Naive thymus-derived CD4-positive, alpha-beta T cell (primary cell): ENCODE results near the gene SPAG16. TPM values are rescaled to one million over a fixed set of nuclear protein-coding genes. Genes with fewer than 3 reads are reported as not detected.

Experiments used
- ATAC-seq: fragments of 150-1000 bp; cut with Tn5 transposase; 2 replicates; pipeline ENCODE4 v1.10.0; 2021; ENCODE audit warnings: mild to moderate bottlenecking, moderate library complexity
- CTCF ChIA-PET: fragments of 350-600 bp; sonication (Branson Sonifier 250); formaldehyde crosslinking; loops from one replicate; lab custom pipeline; 2021; ENCODE audit warnings: antibody characterized with exemption; lab: Charles Lee
- POLR2A ChIA-PET: fragments of 350-600 bp; sonication (Branson Sonifier 250); formaldehyde crosslinking; loops from one replicate; lab custom pipeline; 2021; ENCODE audit warnings: antibody characterized with exemption, inconsistent platforms; lab: Charles Lee
- DNase-seq, 9 donors: peaks; one replicate each; pipeline versions ENCODE4 v3.0.0 to v3.0.0-alpha.2; 2020 to 2022; ENCODE audit warnings: mixed read lengths in 1 of 9
- H3K27ac ChIP-seq: one replicate; pipeline ENCODE4 v1.7.0; 2013; ENCODE audit warnings: mild to moderate bottlenecking, low read depth, low read length, moderate library complexity
- H3K27me3 ChIP-seq, 2 donors: one replicate each; pipeline ENCODE4 v1.7.0; 2013; ENCODE audit warnings: low read length in 2 of 2, mild to moderate bottlenecking in 2 of 2, moderate library complexity in 2 of 2; ENCODE audit not compliant: control insufficient read depth in 2 of 2, insufficient read depth in 2 of 2
- H3K36me3 ChIP-seq, 3 experiments: 1 replicate in 2 of 3; 2 replicates in 1 of 3; pipeline ENCODE4 v1.7.0; 2013; ENCODE audit warnings: low read length in 3 of 3, mild to moderate bottlenecking in 3 of 3, moderate library complexity in 1 of 3; ENCODE audit not compliant: insufficient read depth in 3 of 3, control insufficient read depth in 2 of 3
- H3K4me1 ChIP-seq, 2 donors: one replicate each; pipeline ENCODE4 v1.7.0; 2013; ENCODE audit warnings: low read length in 2 of 2, mild to moderate bottlenecking in 2 of 2, moderate library complexity in 1 of 2; ENCODE audit not compliant: control insufficient read depth in 2 of 2, insufficient read depth in 2 of 2
- H3K4me3 ChIP-seq: 2 replicates; pipeline ENCODE4 v1.7.0; 2013; ENCODE audit warnings: mild to moderate bottlenecking, low read length
- H3K9me3 ChIP-seq, 3 experiments: 1 replicate in 2 of 3; 2 replicates in 1 of 3; pipeline ENCODE4 v1.7.0; 2013; ENCODE audit warnings: low read length in 3 of 3; ENCODE audit not compliant: control insufficient read depth in 2 of 3
- H3K27ac Mint-ChIP-seq, 9 donors: one replicate each; pipeline ENCODE4 v1.8.0; 2020 to 2022; ENCODE audit warnings: mixed read lengths in 9 of 9, mild to moderate bottlenecking in 8 of 9, moderate library complexity in 5 of 9, inconsistent platforms in 2 of 9
- H3K27me3 Mint-ChIP-seq, 5 donors: one replicate each; pipeline ENCODE4 v1.8.0; 2021 to 2022; ENCODE audit warnings: mixed read lengths in 5 of 5, mild to moderate bottlenecking in 1 of 5
- H3K36me3 Mint-ChIP-seq, 5 donors: one replicate each; pipeline ENCODE4 v1.8.0; 2020 to 2022; ENCODE audit warnings: mixed read lengths in 5 of 5, mild to moderate bottlenecking in 3 of 5, inconsistent platforms in 1 of 5
- H3K4me1 Mint-ChIP-seq, 7 donors: one replicate each; pipeline ENCODE4 v1.8.0; 2020 to 2022; ENCODE audit warnings: mixed read lengths in 7 of 7, mild to moderate bottlenecking in 3 of 7, inconsistent platforms in 1 of 7
- H3K4me3 Mint-ChIP-seq, 10 donors: one replicate each; pipeline ENCODE4 v1.8.0; 2020 to 2022; ENCODE audit warnings: mild to moderate bottlenecking in 10 of 10, mixed read lengths in 10 of 10, moderate library complexity in 6 of 10, inconsistent platforms in 2 of 10
- H3K9me3 Mint-ChIP-seq, 11 donors: one replicate each; pipeline ENCODE4 v1.8.0; 2020 to 2022; ENCODE audit warnings: mixed read lengths in 11 of 11, mild to moderate bottlenecking in 4 of 11, inconsistent platforms in 1 of 11, moderate library complexity in 1 of 11
- intact Hi-C, 2 donors: fragments of 100-400 bp; cut with micrococcal nuclease; formaldehyde crosslinking; loops; one replicate each; pipeline ENCODE4 v1.15.1; 2023
- polyA plus RNA-seq, 2 donors: library from polyadenylated mRNA; unstranded; fragments of 300-500 nt; fragmentation: Illumina TruSeq; gene quantifications; one replicate each; pipeline ENCODE4 v1.2.3, GENCODE V29; 2021
- total RNA-seq, 6 experiments: library from RNA in 5 of 6; stranded (reverse) in 5 of 6; gene quantifications; 1 replicate in 5 of 6; 2 replicates in 1 of 6; pipeline ENCODE4 v1.2.3 and lab custom pipeline; 2021 to 2026

Gene SPAG16
- total and polyA plus RNA-seq, 7 experiments from 2014 or later, result 4.7 to 20.2 (median 7.4) TPM

- ATAC-seq (no peak), DNase-seq (no peak)
- Mint-ChIP-seq H3K4me3 (no peak overlapping the region), H3K36me3 (no peaks in the 10 kb centered on the region), H3K9me3 (peaks cover 0 to 8% (median 0%) of the 10 kb centered on the region in 11 donors), H3K4me1 (no peaks in the 10 kb centered on the region), H3K27ac (no peak overlapping the region), H3K27me3 (no peaks in the 10 kb centered on the region)
- Histone ChIP-seq H3K4me3 (no peak overlapping the region), H3K4me1 (no peaks in the 10 kb centered on the region), H3K27me3 (no peaks in the 10 kb centered on the region), H3K36me3 (no peaks in the 10 kb centered on the region), H3K9me3 (no peaks in the 10 kb centered on the region), H3K27ac (no peak overlapping the region)
- ChIA-PET POLR2A (no interaction called here), CTCF (no interaction called here)
- intact Hi-C loops, result no loop called here
Measured at GRCh38 chr2:214226061-214226460, 941.8 kb downstream of the SPAG16 start.

GRCh38 chr2:214232271-214232670 lies 948.0 kb downstream of the SPAG16 start:
- intact Hi-C loops, result no loop called here
- Histone ChIP-seq H3K9me3 (no peaks in the 10 kb centered on the region), H3K4me1 (no peaks in the 10 kb centered on the region), H3K27me3 (no peaks in the 10 kb centered on the region), H3K27ac (no peak overlapping the region), H3K36me3 (no peaks in the 10 kb centered on the region), H3K4me3 (no peak overlapping the region)
- H3K36me3 Mint-ChIP-seq, result no peaks in the 10 kb centered on the region
- no peak overlapping the region for H3K4me3 Mint-ChIP-seq
- H3K27ac Mint-ChIP-seq, result no peak overlapping the region
- H3K4me1 Mint-ChIP-seq, result no peaks in the 10 kb centered on the region
- no peak for DNase-seq
- ChIA-PET POLR2A (no interaction called here), CTCF (no interaction called here)
- no peaks in the 10 kb centered on the region for H3K27me3 Mint-ChIP-seq
- no peak for ATAC-seq
- H3K9me3 Mint-ChIP-seq, result peaks cover 0 to 6% (median 0%) of the 10 kb centered on the region in 11 donors

- Mint-ChIP-seq H3K27me3 (no peaks in the 10 kb centered on the region), H3K9me3 (peaks cover 0 to 6% (median 0%) of the 10 kb centered on the region in 11 donors), H3K4me3 (no peak overlapping the region), H3K27ac (no peak overlapping the region), H3K36me3 (no peaks in the 10 kb centered on the region), H3K4me1 (no peaks in the 10 kb centered on the region)
- Histone ChIP-seq H3K36me3 (no peaks in the 10 kb centered on the region), H3K4me3 (no peak overlapping the region), H3K27me3 (no peaks in the 10 kb centered on the region), H3K9me3 (no peaks in the 10 kb centered on the region), H3K4me1 (no peaks in the 10 kb centered on the region), H3K27ac (no peak overlapping the region)
- DNase-seq (no peak), ATAC-seq (no peak)
- ChIA-PET POLR2A (no interaction called here), CTCF (no interaction called here)
- intact Hi-C loops, result no loop called here
Measured at GRCh38 chr2:214233164-214233563, 948.9 kb downstream of the SPAG16 start.

GRCh38 chr2:214242797-214243196 lies 958.5 kb downstream of the SPAG16 start:
- POLR2A ChIA-PET, result no interaction called here
- Mint-ChIP-seq H3K36me3 (no peaks in the 10 kb centered on the region), H3K27ac (no peak overlapping the region), H3K4me3 (no peak overlapping the region), H3K4me1 (no peaks in the 10 kb centered on the region), H3K9me3 (peaks cover 0 to 2% (median 0%) of the 10 kb centered on the region in 11 donors), H3K27me3 (no peaks in the 10 kb centered on the region)
- Histone ChIP-seq H3K36me3 (no peaks in the 10 kb centered on the region), H3K9me3 (no peaks in the 10 kb centered on the region), H3K27ac (no peak overlapping the region), H3K4me3 (no peak overlapping the region), H3K4me1 (no peaks in the 10 kb centered on the region), H3K27me3 (no peaks in the 10 kb centered on the region)
- intact Hi-C loops, result no loop called here
- ATAC-seq (no peak), DNase-seq (no peak)
- CTCF ChIA-PET, result no interaction called here

- peaks cover 0 to 4% (median 0%) of the 10 kb centered on the region in 11 donors for H3K9me3 Mint-ChIP-seq
Measured at GRCh38 chr2:214244847-214245246, 960.6 kb downstream of the SPAG16 start.

GRCh38 chr2:214246417-214246816 lies 962.2 kb downstream of the SPAG16 start:
- ATAC-seq (no peak), DNase-seq (no peak)
- no peaks in the 10 kb centered on the region for H3K36me3 Mint-ChIP-seq
- no peak overlapping the region for H3K4me3 Mint-ChIP-seq
- CTCF ChIA-PET, result no interaction called here
- no peaks in the 10 kb centered on the region for H3K27me3 ChIP-seq
- no peaks in the 10 kb centered on the region for H3K27me3 Mint-ChIP-seq
- H3K9me3 ChIP-seq, result no peaks in the 10 kb centered on the region
- H3K27ac ChIP-seq, result no peak overlapping the region
- intact Hi-C loops, result no loop called here
- no peak overlapping the region for H3K4me3 ChIP-seq
- H3K4me1 ChIP-seq, result no peaks in the 10 kb centered on the region
- POLR2A ChIA-PET, result no interaction called here
- no peak overlapping the region for H3K27ac Mint-ChIP-seq
- H3K4me1 Mint-ChIP-seq, result no peaks in the 10 kb centered on the region
- peaks cover 0 to 4% (median 0%) of the 10 kb centered on the region in 11 donors for H3K9me3 Mint-ChIP-seq
- H3K36me3 ChIP-seq, result no peaks in the 10 kb centered on the region

More at GRCh38 chr2:214244847-214245246, 960.6 kb downstream of the SPAG16 start:
- H3K36me3 ChIP-seq, result no peaks in the 10 kb centered on the region
- no peak overlapping the region for H3K4me3 Mint-ChIP-seq
- no peak overlapping the region for H3K4me3 ChIP-seq
- ATAC-seq, result no peak
- H3K27ac Mint-ChIP-seq, result no peak overlapping the region
- H3K9me3 ChIP-seq, result no peaks in the 10 kb centered on the region
- no peaks in the 10 kb centered on the region for H3K27me3 ChIP-seq
- no peak for DNase-seq
- POLR2A ChIA-PET, result no interaction called here
- H3K27me3 Mint-ChIP-seq, result no peaks in the 10 kb centered on the region
- no peaks in the 10 kb centered on the region for H3K36me3 Mint-ChIP-seq
- no peak overlapping the region for H3K27ac ChIP-seq
- intact Hi-C loops, result no loop called here
- CTCF ChIA-PET, result no interaction called here
- no peaks in the 10 kb centered on the region for H3K4me1 Mint-ChIP-seq
- H3K4me1 ChIP-seq, result no peaks in the 10 kb centered on the region

GRCh38 chr2:214247531-214247930 lies 963.3 kb downstream of the SPAG16 start:
- H3K27ac ChIP-seq, result no peak overlapping the region
- Mint-ChIP-seq H3K4me1 (no peaks in the 10 kb centered on the region), H3K4me3 (no peak overlapping the region), H3K27me3 (no peaks in the 10 kb centered on the region), H3K9me3 (peaks cover 0 to 4% (median 0%) of the 10 kb centered on the region in 11 donors), H3K27ac (no peak overlapping the region), H3K36me3 (no peaks in the 10 kb centered on the region)
- H3K27me3 ChIP-seq, result no peaks in the 10 kb centered on the region
- H3K4me1 ChIP-seq, result no peaks in the 10 kb centered on the region
- ATAC-seq (no peak), DNase-seq (no peak)
- CTCF ChIA-PET, result no interaction called here
- no peak overlapping the region for H3K4me3 ChIP-seq
- POLR2A ChIA-PET, result no interaction called here
- no peaks in the 10 kb centered on the region for H3K36me3 ChIP-seq
- no peaks in the 10 kb centered on the region for H3K9me3 ChIP-seq
- intact Hi-C loops, result no loop called here
